ENCODE data around the gene GNPTAB. TPM values are rescaled to one million over a fixed set of nuclear protein-coding genes. Genes with fewer than 3 reads are reported as not detected.
"Not testable (repeated sequence)": the region's sequence is repeated elsewhere in the genome, so short reads cannot be mapped to it uniquely, and the experiment has no call there.

The GNPTAB gene
- total RNA-seq, 1 donor from 2014 or later, result 26.5 TPM

DNA sequence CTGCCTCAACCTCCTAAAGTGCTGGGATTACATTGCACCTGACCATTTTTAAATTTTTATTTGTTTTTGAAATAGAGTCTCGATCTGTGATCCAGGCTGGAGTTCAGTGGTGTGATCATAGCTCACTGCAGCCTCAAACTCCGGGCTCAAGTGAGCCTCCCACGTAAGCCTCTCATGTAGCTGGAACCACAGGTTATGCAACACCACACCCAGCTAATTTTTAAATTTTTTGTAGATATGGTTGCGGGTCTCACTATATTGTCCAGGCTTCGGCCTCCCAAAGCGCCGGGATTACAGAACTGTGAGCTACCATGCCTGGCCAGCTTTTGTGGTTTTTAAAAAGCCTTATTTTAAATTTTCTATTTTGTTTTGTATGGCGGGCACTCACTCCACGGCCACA is 44.4 kb upstream of the GNPTAB start:
- Histone ChIP-seq H3K4me3 (ENCODE audit: low read depth, low read length) (no peak overlapping the region), H3K27me3 (ENCODE audit: control insufficient read depth, insufficient read depth, low read length) (no peaks in the 10 kb centered on the region), H3K36me3 (ENCODE audit: control insufficient read depth, insufficient read depth, low read length) (no peaks in the 10 kb centered on the region)
- DNase-seq (ENCODE audit: low read depth), result no peak
- TF ChIP-seq, protein P1, sequence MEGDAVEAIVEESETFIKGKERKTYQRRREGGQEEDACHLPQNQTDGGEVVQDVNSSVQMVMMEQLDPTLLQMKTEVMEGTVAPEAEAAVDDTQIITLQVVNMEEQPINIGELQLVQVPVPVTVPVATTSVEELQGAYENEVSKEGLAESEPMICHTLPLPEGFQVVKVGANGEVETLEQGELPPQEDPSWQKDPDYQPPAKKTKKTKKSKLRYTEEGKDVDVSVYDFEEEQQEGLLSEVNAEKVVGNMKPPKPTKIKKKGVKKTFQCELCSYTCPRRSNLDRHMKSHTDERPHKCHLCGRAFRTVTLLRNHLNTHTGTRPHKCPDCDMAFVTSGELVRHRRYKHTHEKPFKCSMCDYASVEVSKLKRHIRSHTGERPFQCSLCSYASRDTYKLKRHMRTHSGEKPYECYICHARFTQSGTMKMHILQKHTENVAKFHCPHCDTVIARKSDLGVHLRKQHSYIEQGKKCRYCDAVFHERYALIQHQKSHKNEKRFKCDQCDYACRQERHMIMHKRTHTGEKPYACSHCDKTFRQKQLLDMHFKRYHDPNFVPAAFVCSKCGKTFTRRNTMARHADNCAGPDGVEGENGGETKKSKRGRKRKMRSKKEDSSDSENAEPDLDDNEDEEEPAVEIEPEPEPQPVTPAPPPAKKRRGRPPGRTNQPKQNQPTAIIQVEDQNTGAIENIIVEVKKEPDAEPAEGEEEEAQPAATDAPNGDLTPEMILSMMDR (IDR thresholded peaks at IDR 0.05; ENCODE audit: insufficient read depth, low read length, poor library complexity, severe bottlenecking), result no peak

- no peaks in the 10 kb centered on the region for H3K27me3 ChIP-seq (ENCODE audit: control insufficient read depth, insufficient read depth, low read length)
- no peak overlapping the region for H3K4me3 ChIP-seq (ENCODE audit: low read depth, low read length)
- H3K36me3 ChIP-seq (ENCODE audit: control insufficient read depth, insufficient read depth, low read length), result no peaks in the 10 kb centered on the region
- TF ChIP-seq, protein P1 (IDR thresholded peaks at IDR 0.05; ENCODE audit: insufficient read depth, low read length, poor library complexity, severe bottlenecking), result no peak
- no peak for DNase-seq (ENCODE audit: low read depth)
These were observed 40.2 kb upstream of the GNPTAB start for GRCh38 chr12:101870925-101871324.

DNA sequence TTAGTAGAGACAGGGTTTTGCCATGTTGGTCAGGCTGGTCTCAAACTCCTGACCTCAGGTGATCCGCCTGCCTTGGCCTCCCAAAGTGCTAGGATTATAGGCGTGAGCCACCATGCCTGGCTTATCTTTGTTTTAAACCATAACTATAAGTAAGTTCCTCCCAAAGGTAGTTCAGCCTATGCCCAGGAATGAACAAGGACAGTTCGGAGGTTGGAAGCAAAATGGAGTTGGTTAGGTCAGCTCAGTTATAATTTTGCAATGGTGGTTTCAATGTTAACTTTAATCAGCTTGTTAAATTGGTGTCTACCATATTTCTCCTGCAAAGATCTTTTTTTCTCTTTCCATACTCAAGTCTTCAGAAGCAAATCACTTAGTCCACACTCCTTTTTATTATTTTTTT is 36.9 kb upstream of the GNPTAB start:
- H3K36me3 ChIP-seq (ENCODE audit: control insufficient read depth, insufficient read depth, low read length); H3K4me3 ChIP-seq (ENCODE audit: low read depth, low read length); DNase-seq (ENCODE audit: low read depth); H3K27me3 ChIP-seq (ENCODE audit: control insufficient read depth, insufficient read depth, low read length): not testable (repeated sequence)

- no peak for DNase-seq (ENCODE audit: low read depth)
- Histone ChIP-seq H3K36me3 (ENCODE audit: control insufficient read depth, insufficient read depth, low read length) (no peaks in the 10 kb centered on the region), H3K27me3 (ENCODE audit: control insufficient read depth, insufficient read depth, low read length) (no peaks in the 10 kb centered on the region), H3K4me3 (ENCODE audit: low read depth, low read length) (no peak overlapping the region)
- TF ChIP-seq, protein P1 (IDR thresholded peaks at IDR 0.05; ENCODE audit: insufficient read depth, low read length, poor library complexity, severe bottlenecking), result no peak
These were observed 36.0 kb upstream of the GNPTAB start for GRCh38 chr12:101866615-101867373.

- no peak overlapping the region for H3K4me3 ChIP-seq (ENCODE audit: low read depth, low read length)
- no peaks in the 10 kb centered on the region for H3K27me3 ChIP-seq (ENCODE audit: control insufficient read depth, insufficient read depth, low read length)
- DNase-seq (ENCODE audit: low read depth), result no peak
- TF ChIP-seq, protein P1 (IDR thresholded peaks at IDR 0.05; ENCODE audit: insufficient read depth, low read length, poor library complexity, severe bottlenecking), result no peak
- no peaks in the 10 kb centered on the region for H3K36me3 ChIP-seq (ENCODE audit: control insufficient read depth, insufficient read depth, low read length)
These were observed 33.2 kb upstream of the GNPTAB start for GRCh38 chr12:101863981-101864380.

GRCh38 chr12:101862245-101862644 is 31.5 kb upstream of the GNPTAB start:
- DNase-seq (ENCODE audit: low read depth), result no peak
- TF ChIP-seq, protein P1 (IDR thresholded peaks at IDR 0.05; ENCODE audit: insufficient read depth, low read length, poor library complexity, severe bottlenecking), result no peak
- Histone ChIP-seq H3K27me3 (ENCODE audit: control insufficient read depth, insufficient read depth, low read length) (no peaks in the 10 kb centered on the region), H3K4me3 (ENCODE audit: low read depth, low read length) (no peak overlapping the region), H3K36me3 (ENCODE audit: control insufficient read depth, insufficient read depth, low read length) (no peaks in the 10 kb centered on the region)

DNA sequence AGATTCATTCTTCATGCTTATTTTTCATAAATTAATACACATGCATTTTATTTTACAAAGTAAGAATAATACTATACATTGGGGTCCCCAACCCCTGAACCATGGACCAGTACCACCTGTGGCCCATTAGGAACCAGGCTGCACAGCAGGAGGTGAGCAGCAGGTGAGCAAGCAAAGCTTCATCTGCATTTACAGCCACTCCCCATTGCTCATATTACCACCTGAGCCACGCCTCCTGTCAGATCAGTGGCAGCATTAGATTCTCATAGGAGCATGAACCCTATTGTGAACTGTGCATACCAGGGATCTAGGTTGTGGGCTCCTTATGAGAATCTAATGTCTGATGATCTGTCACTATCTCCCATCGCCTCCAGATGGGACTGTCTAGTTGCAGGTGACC is 30.9 kb upstream of the GNPTAB start:
- not testable (repeated sequence) for H3K36me3 ChIP-seq (ENCODE audit: control insufficient read depth, insufficient read depth, low read length); H3K27me3 ChIP-seq (ENCODE audit: control insufficient read depth, insufficient read depth, low read length); DNase-seq (ENCODE audit: low read depth); H3K4me3 ChIP-seq (ENCODE audit: low read depth, low read length)
